Measurements from ENCODE around the gene NETO1.

Gene NETO1

GRCh38 chr18:72871091-72871490 is 3.3 kb upstream of the NETO1 start:
- CTCF ChIA-PET = no interaction called here
- no peaks in the 10 kb centered on the region for H3K9me3 ChIP-seq (ENCODE audit: control insufficient read depth, insufficient read depth, low read depth, low read length)
- TF ChIP-seq ZNF175 (tag by site-specific recombination; IDR thresholded peaks at IDR 0.05) (no peak), ZNF423 (tag by site-specific recombination; IDR thresholded peaks at IDR 0.05) (no peak), ZNF76 (tag by site-specific recombination; IDR thresholded peaks at IDR 0.05; ENCODE audit: borderline replicate concordance, low read depth) (no peak), KLF9 (tag by site-specific recombination; IDR thresholded peaks at IDR 0.05; ENCODE audit: low read depth) (no peak), REPIN1 (tag by site-specific recombination; IDR thresholded peaks at IDR 0.05; ENCODE audit: low read depth) (no peak), ZNF112 (tag by site-specific recombination; IDR thresholded peaks at IDR 0.05) (no peak), ZNF18 (tag by site-specific recombination; IDR thresholded peaks at IDR 0.05) (no peak), ZNF138 (tag by site-specific recombination; IDR thresholded peaks at IDR 0.05; ENCODE audit: borderline replicate concordance) (no peak), ZBTB11 (tag by site-specific recombination; conservative IDR thresholded peaks at IDR 0.05; ENCODE audit: low read depth) (no peak), ZNF639 (tag by site-specific recombination; IDR thresholded peaks at IDR 0.05) (no peak)
- H3K36me3 ChIP-seq (ENCODE audit: control insufficient read depth in 2 of 2, insufficient read depth in 1 of 2, low read length in 2 of 2) = no peaks in the 10 kb centered on the region
- POLR2A ChIA-PET = no interaction called here
- H3K4me3 ChIP-seq (ENCODE audit: low read depth, low read length) = no peak overlapping the region
- H3K4me1 ChIP-seq (ENCODE audit: control insufficient read depth, insufficient read depth, low read length) = no peaks in the 10 kb centered on the region
- H3K27ac ChIP-seq (ENCODE audit: extremely low read depth, low read depth, low read length) = no peak overlapping the region

GRCh38 chr18:72869226-72870185 is 1.7 kb upstream of the NETO1 start:
- Histone ChIP-seq H3K4me3 (ENCODE audit: low read depth, low read length) (no peak overlapping the region), H3K27ac (ENCODE audit: extremely low read depth, low read depth, low read length) (no peak overlapping the region), H3K36me3 (ENCODE audit: control insufficient read depth in 2 of 2, insufficient read depth in 1 of 2, low read length in 2 of 2) (no peaks in the 10 kb centered on the region), H3K4me1 (ENCODE audit: control insufficient read depth, insufficient read depth, low read length) (no peaks in the 10 kb centered on the region), H3K9me3 (ENCODE audit: control insufficient read depth, insufficient read depth, low read depth, low read length) (no peaks in the 10 kb centered on the region)
- TF ChIP-seq ZBTB20 (tag by site-specific recombination; IDR thresholded peaks at IDR 0.05) (no peak), ZNF560 (tag by site-specific recombination; IDR thresholded peaks at IDR 0.05; ENCODE audit: borderline replicate concordance) (no peak), ZNF10 (tag by site-specific recombination; IDR thresholded peaks at IDR 0.05) (no peak), ZNF449 (tag by site-specific recombination; IDR thresholded peaks at IDR 0.05) (no peak), ATF2 (tag by site-specific recombination; IDR thresholded peaks at IDR 0.05; ENCODE audit: low read depth) (no peak), ZNF354C (tag by site-specific recombination; IDR thresholded peaks at IDR 0.05; ENCODE audit: borderline replicate concordance, low read depth) (no peak), ZNF223 (tag by site-specific recombination; IDR thresholded peaks at IDR 0.05) (no peak), ZNF747 (tag by site-specific recombination; IDR thresholded peaks at IDR 0.05) (no peak), ZNF157 (tag by site-specific recombination; IDR thresholded peaks at IDR 0.05) (no peak), ZNF645 (tag by site-specific recombination; IDR thresholded peaks at IDR 0.05) (no peak)
- ChIA-PET CTCF (no interaction called here), POLR2A (no interaction called here)

Measured in HEK293 (cell line).